NCI-H524 treated with DMSO at 0.1 percent for 48 hours (cell line): ENCODE data around the gene HAO1.
"Not testable (repeated sequence)": the region's sequence is repeated elsewhere in the genome, so short reads cannot be mapped to it uniquely, and the experiment has no call there.

Experiments
- DNase-seq: peaks from one replicate; lab custom pipeline; 2025; lab: John Stamatoyannopoulos, UW

HAO1 gene

GRCh38 chr20:7855545-7855944, 84.7 kb downstream of the HAO1 start:
- no peak for DNase-seq

- DNase-seq = no peak
Observed at GRCh38 chr20:7853493-7853892, 86.8 kb downstream of the HAO1 start.

GRCh38 chr20:7850775-7851490, 89.3 kb downstream of the HAO1 start:
- no peak for DNase-seq

GRCh38 chr20:7849675-7850074, 90.6 kb downstream of the HAO1 start:
- no peak for DNase-seq

GRCh38 chr20:7848351-7848750, 91.9 kb downstream of the HAO1 start:
- DNase-seq = no peak

- no peak for DNase-seq
Observed at GRCh38 chr20:7843613-7844012, 96.6 kb downstream of the HAO1 start.

- no peak for DNase-seq
Observed at GRCh38 chr20:7841971-7842310, 98.3 kb downstream of the HAO1 start.

GRCh38 chr20:7841291-7841970, 98.8 kb downstream of the HAO1 start:
- DNase-seq = no peak

- no peak for DNase-seq
Observed at GRCh38 chr20:7836076-7836475, 104.2 kb downstream of the HAO1 start.

GRCh38 chr20:7834441-7834840, 105.8 kb downstream of the HAO1 start:
- DNase-seq = not testable (repeated sequence)
